Endothelial cell (in vitro differentiated cells): Measurements from ENCODE around the gene GTSF1L. TPM values are rescaled to one million over a fixed set of nuclear protein-coding genes. Genes with fewer than 3 reads are reported as not detected.

Experiments used
- DNase-seq: peaks from one replicate; pipeline ENCODE4 v3.0.0; 2021; ENCODE audit warnings: low spot score
- H3K27ac Mint-ChIP-seq: one replicate; pipeline ENCODE4 v1.8.0; 2021; ENCODE audit warnings: mixed read lengths, inconsistent platforms; ENCODE audit not compliant: unreplicated experiment
- H3K27me3 Mint-ChIP-seq: one replicate; pipeline ENCODE4 v1.8.0; 2021; ENCODE audit warnings: mild to moderate bottlenecking, moderate library complexity, mixed read lengths, inconsistent platforms; ENCODE audit not compliant: unreplicated experiment
- H3K36me3 Mint-ChIP-seq: one replicate; pipeline ENCODE4 v1.8.0; 2021; ENCODE audit warnings: mild to moderate bottlenecking, low read depth, mixed read lengths, inconsistent platforms; ENCODE audit not compliant: unreplicated experiment
- H3K4me1 Mint-ChIP-seq: one replicate; pipeline ENCODE4 v1.8.0; 2021; ENCODE audit warnings: mild to moderate bottlenecking, mixed read lengths, inconsistent platforms; ENCODE audit not compliant: unreplicated experiment
- H3K4me3 Mint-ChIP-seq: one replicate; pipeline ENCODE4 v1.8.0; 2021; ENCODE audit warnings: mild to moderate bottlenecking, mixed read lengths, inconsistent platforms; ENCODE audit not compliant: unreplicated experiment
- H3K9me3 Mint-ChIP-seq: one replicate; pipeline ENCODE4 v1.8.0; 2021; ENCODE audit warnings: mixed read lengths, inconsistent platforms; ENCODE audit not compliant: unreplicated experiment
- total RNA-seq: library from RNA; stranded (reverse); fragmentation: NEBNext Ultra II Directional; extraction: Animal tissue kit (Norgen Biotek cat#: 25700); gene quantifications from one replicate; pipeline ENCODE4 v1.2.1, GENCODE V29; 2021; ENCODE audit not compliant: unreplicated experiment
- TF ChIP-seq, protein P1 (sequence below): fragments of 200-600 bp; sonication (generic); IDR thresholded peaks from one replicate; pipeline ENCODE4 v1.5.0; 2021; ENCODE audit warnings: antibody characterized with exemption; ENCODE audit not compliant: unreplicated experiment

The GTSF1L gene
- total RNA-seq, 1 donor from 2014 or later, result not detected

DNA sequence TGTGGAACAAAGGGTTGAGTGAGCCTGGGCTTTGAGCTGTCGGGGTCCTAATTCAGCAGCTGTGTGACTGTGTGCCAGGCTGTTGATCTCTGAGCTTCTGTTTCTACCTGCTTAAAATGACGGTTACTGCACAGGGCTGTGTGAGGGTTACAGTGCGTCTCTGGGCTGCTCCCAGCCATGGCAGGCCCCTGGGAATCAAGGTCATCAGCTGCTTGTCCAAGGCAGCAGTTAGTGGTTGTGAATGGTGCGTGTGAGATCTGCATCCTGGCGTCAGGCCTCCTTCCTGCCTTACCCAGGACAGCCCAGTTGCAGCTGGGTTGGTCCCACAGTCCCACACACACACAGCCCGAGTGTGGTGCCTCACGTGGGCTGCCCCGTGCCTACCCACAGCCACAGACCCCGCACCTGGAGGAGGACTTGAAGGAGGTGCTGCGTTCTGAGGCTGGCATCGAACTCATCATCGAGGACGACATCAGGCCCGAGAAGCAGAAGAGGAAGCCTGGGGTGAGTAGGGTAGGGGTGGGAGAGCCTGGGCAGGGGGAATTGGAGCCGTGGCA is 15.6 kb downstream of the GTSF1L start:
- H3K27me3 Mint-ChIP-seq, result peaks cover 8% of the 10 kb centered on the region
- no peak overlapping the region for H3K27ac Mint-ChIP-seq
- TF ChIP-seq, protein P1, sequence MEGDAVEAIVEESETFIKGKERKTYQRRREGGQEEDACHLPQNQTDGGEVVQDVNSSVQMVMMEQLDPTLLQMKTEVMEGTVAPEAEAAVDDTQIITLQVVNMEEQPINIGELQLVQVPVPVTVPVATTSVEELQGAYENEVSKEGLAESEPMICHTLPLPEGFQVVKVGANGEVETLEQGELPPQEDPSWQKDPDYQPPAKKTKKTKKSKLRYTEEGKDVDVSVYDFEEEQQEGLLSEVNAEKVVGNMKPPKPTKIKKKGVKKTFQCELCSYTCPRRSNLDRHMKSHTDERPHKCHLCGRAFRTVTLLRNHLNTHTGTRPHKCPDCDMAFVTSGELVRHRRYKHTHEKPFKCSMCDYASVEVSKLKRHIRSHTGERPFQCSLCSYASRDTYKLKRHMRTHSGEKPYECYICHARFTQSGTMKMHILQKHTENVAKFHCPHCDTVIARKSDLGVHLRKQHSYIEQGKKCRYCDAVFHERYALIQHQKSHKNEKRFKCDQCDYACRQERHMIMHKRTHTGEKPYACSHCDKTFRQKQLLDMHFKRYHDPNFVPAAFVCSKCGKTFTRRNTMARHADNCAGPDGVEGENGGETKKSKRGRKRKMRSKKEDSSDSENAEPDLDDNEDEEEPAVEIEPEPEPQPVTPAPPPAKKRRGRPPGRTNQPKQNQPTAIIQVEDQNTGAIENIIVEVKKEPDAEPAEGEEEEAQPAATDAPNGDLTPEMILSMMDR, result no peak
- peaks cover 14% of the 10 kb centered on the region for H3K36me3 Mint-ChIP-seq
- no peak for DNase-seq
- H3K4me1 Mint-ChIP-seq, result no peaks in the 10 kb centered on the region
- no peaks in the 10 kb centered on the region for H3K9me3 Mint-ChIP-seq
- no peak overlapping the region for H3K4me3 Mint-ChIP-seq

DNA sequence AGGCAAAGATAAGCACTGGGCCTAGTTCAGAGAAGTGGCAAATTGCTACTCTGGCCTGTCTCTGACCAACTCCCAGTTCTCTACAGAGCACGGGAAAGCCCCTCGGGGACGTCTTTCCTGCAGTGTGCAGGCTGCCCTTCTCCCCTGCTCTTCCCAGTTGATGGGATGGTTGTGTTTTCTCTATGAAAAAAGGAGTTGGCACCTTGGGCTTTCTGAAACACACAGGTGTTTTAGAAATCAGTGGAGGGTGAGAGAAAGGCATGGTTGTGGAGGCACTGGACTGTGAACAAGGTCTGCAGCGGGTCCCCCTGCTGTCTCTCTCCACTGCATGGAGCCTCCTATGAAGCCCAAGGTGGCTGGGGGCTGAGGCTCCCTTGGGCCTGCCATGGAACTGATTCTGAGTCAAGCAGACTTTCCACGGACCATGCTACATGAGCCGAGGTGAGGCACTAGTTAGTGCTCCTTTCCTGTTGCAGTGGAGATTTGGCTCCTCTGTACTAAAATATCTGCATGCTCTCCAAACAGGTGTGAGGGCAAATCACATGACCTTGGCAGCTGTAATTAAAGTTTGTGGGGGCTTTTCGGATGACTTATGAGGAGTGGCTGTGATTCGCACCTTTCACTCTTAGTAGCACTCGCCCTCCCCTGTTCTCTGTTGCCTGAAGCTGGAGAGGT is 16.3 kb downstream of the GTSF1L start:
- no peak for DNase-seq
- no peaks in the 10 kb centered on the region for H3K9me3 Mint-ChIP-seq
- TF ChIP-seq, protein P1, result no peak
- H3K4me3 Mint-ChIP-seq, result no peak overlapping the region
- H3K36me3 Mint-ChIP-seq, result peaks cover 17% of the 10 kb centered on the region
- H3K27ac Mint-ChIP-seq, result no peak overlapping the region
- no peaks in the 10 kb centered on the region for H3K4me1 Mint-ChIP-seq
- peaks cover 8% of the 10 kb centered on the region for H3K27me3 Mint-ChIP-seq

DNA sequence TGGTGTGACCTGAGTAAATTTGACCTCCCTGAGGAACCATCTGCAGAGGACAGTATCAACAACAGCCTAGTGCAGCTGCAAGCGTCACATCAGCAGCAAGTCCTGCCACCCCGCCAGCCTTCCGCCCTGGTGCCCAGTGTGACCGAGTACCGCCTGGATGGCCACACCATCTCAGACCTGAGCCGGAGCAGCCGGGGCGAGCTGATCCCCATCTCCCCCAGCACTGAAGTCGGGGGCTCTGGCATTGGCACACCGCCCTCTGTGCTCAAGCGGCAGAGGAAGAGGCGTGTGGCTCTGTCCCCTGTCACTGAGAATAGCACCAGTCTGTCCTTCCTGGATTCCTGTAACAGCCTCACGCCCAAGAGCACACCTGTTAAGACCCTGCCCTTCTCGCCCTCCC is 24.3 kb downstream of the GTSF1L start:
- H3K27ac Mint-ChIP-seq, result no peak overlapping the region
- H3K36me3 Mint-ChIP-seq, result peaks cover 4% of the 10 kb centered on the region
- no peaks in the 10 kb centered on the region for H3K9me3 Mint-ChIP-seq

DNA sequence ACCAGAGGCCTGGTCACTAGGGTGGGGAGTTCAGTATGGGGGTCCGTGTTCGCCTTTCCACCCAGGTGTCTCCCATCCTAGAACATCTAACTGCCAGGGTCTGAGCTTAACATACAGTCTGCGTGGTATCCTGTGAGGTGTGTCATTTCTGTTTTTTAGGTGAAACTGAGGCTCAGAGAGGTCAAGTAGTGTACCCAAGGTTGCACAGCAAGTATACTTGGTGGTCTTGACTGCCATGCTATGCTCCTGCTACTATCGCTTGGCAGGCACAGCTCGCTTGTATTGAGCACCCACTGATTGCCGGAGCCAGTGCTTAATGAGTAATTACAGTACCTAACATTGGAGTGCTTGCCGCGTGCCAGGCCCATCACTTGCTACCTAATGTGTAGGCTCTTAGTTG is 26.2 kb downstream of the GTSF1L start:
- Mint-ChIP-seq H3K36me3 (no peaks in the 10 kb centered on the region), H3K4me1 (no peaks in the 10 kb centered on the region), H3K27me3 (no peaks in the 10 kb centered on the region), H3K27ac (no peak overlapping the region), H3K9me3 (no peaks in the 10 kb centered on the region), H3K4me3 (no peak overlapping the region)
- TF ChIP-seq, protein P1, result no peak
- DNase-seq, result no peak

More for the DNA sequence above, 24.3 kb downstream of the GTSF1L start:
- TF ChIP-seq, protein P1, result no peak
- no peak overlapping the region for H3K4me3 Mint-ChIP-seq
- H3K4me1 Mint-ChIP-seq, result no peaks in the 10 kb centered on the region
- no peaks in the 10 kb centered on the region for H3K27me3 Mint-ChIP-seq
- DNase-seq, result no peak

DNA sequence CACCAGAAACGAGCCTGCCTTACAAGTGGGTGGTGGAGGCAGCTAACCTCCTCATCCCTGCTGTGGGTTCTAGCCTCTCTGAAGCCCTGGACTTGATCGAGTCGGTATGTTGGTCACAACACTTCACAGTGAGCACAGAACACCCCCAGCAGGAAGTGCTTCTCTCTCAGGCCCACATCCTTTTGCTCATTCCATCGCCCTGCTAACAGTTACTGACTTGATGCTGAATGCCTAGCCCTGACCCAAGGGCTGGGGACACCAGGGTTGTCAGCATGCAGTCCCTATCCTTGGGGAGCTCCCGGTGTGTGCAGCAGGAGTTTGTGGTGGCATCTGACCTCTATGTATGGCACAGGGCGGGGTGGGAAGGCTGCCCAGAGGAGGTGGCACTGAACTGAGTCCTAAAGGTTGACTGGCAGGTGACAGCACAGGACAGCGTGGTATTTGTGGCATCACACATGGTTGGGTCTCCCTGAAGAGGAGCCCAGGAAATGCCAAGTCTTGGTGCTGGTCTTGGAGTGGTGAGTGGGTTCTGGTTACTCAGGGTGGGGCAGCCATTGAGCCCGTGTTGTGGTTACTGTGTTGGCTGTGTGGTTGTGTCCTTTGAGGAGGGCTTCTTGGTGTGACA is 26.7 kb downstream of the GTSF1L start:
- H3K9me3 Mint-ChIP-seq, result no peaks in the 10 kb centered on the region
- no peaks in the 10 kb centered on the region for H3K4me1 Mint-ChIP-seq
- H3K36me3 Mint-ChIP-seq, result no peaks in the 10 kb centered on the region
- no peak overlapping the region for H3K27ac Mint-ChIP-seq
- TF ChIP-seq, protein P1, result no peak
- H3K27me3 Mint-ChIP-seq, result no peaks in the 10 kb centered on the region
- H3K4me3 Mint-ChIP-seq, result no peak overlapping the region
- no peak for DNase-seq
